Activated T-cell treated with anti-CD3 and anti-CD28 coated beads for 48 hours (primary cell): ENCODE measurements around the gene MELTF.

Source experiments
- DNase-seq: peaks from one replicate; pipeline ENCODE4 v3.0.0-alpha.2; 2020; ENCODE audit warnings: low read depth

The MELTF gene

DNA sequence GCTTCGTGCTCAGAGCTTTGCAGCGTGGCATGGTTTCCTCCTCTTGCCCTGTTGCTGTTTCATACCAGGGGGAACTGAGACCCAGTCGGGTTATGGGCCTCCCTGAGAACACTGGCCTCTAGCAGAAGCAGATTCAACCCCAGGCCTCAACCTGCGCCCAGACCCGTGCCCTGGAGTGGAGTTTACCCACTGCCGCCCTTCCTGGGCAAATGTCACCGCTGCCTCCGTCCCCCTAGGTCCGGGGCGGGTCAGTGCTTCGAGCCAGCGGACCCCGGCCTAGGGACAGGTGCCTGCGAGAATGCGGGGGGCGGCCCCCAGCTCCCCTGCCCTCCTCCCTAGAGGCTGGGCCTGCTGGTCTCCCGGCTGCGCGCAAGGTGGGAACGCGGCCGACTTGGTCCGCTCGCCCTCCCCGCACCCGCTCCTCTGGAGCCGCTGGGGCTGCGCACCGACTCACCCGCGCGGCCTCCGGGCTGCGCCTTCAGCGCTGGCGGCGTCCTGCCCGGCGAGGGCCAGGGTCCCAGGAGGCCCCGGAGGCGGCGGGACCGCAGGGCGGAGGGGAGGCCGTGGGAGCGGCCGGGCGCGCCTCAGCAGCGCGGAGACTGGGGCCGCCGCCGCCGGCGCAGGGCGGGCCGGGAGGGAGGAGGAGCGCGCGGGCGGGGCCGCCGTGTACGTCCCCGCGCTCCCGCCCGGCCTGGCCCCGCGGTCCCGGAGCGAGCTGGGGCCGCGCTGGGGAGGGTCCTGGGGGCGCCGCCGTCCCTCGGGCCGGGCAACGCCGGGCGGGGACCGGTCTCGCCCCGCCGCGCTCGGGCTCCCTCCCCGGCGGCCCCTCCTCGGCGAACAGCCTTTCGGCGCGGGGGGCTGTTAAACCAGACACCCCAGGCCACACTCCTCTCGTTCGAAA, 61.1 kb downstream of the MELTF start, which contains the start of gene PIGZ:
TSS of gene PIGZ (minus strand) at position 601 of the 901 bp plus-strand sequence. CDS start 16,802 bp downstream, outside the sequence.
- peak; percentile 50 for DNase-seq

DNA sequence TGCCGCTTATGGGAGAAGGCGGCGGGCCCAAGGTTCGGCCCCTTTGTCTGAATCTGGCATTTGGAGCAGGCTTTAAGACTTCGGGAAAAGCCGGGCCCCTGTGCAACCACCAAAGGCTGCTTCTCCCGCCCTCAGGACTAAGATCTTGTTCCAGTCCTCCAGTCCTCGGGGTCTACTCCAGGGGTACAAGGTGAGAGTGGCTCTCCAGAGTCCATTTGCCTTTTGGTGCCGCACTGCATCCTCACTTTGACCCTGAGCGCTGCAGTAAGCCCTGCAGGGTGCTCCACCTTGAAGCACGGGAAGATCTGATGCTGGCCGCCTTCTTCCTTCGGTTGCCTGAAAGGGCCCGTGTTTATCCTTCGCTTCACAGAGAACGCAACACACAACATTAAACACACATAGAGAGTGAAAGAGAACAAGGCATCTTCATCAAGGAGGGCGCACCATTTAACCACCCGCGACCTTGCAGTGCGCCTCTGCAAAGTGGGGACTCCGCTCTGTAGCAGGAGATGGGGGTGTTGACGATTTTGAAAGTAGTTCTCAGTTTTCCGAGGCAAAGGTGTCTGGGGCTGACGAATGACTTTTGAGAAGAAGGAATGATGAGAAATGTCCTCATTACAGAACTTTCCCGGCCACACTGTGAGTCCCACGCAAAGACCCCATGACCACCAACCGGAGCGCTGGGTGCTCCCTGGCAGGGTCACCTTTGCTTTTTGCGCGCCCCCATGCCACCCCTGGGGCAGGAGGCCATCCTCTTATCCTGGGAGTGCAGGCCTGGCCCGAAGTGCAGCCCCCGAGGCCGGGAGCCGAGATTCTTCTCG, 62.0 kb downstream of the MELTF start:
- DNase-seq = no peak

DNA sequence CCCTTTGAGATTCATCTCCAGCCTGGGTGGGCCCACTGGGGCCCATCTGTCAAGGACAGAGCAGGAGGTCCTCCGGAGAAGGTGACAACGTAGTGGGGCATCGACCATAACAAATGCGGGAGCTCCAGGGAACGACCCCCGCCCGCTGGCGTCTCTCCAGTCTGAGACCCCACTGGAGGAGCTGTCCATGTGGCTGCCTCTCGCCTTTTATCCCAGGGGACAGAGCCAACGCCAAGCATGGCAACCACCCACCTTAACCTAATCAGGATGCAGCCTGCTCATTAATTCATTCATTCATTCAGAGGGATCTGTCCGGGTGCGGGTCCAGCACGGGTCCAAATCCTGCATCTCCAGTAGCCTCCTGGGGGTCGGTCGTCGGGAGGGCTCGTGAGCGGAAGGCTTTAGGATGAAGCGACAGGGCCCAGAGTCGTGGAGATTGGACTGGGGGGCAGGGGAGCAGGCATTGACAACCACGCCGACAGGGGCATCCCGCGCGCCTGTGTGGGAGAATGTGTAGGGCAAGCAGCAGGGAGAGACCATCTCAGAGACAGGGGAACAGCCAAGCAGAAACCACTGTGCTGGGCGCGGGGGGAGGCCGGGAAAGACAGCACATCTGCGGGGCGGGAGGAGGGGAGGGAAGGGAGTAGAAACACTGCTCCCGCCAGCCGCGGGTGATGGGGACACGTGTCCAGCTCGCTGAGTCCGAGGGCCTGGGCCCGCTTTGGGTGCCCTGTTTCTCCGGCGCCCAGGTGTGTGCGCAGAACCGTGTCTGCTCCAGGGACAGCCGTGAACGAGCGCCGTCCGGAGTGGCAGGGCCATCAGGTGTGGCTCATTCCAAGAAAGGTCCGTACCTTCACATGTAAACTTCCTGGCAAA, 62.9 kb downstream of the MELTF start:
- DNase-seq = no peak

DNA sequence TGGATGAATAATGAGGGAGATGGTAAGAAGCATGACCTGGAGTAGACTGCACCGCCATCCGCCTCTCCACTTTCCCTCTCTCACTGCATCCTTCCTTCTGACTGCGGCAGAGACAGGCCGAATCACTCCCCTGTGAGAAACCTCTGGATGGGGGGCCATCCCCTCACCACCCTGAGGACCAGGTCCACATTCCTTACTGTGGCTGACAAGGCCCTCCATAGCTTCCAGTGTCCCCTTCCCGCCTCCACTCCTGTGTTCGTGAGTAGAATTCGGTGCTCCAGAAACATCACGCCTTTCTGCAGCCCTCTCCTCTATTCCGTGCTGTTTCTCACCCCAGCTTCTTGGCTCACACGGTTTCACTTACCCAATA, 63.8 kb downstream of the MELTF start:
- DNase-seq = no peak

DNA sequence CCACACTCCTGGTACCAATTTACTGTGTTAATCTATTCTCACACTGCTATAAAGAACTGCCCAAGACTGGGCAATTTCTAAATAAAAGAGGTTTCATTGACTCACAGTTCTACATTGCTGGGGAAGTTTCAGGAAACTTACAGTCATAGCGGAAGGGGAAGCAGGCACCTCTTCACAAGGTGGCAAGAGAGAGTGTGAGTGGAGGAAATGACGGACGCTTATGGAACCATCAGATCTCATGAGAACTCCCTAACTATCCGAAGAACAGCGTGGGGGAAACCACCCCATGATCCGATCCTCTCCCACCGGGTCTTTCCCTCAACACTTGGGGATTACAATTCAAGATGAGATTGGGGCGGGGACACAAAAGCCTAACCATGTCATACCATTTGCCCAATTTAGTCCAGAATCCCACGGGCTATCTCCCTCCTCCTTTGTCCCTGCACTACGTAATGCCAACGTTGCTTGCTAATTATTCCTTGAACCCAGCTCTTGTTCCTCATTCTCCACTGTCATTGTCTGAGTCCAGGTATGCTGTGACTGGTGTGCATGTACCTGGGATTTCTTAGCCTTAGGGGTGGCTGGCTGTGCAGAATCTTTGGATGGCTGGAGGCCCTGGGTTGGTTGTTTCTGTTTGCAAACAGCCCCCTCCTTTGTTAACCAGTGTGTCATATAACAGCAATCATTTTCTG, 64.4 kb downstream of the MELTF start:
- no peak for DNase-seq

DNA sequence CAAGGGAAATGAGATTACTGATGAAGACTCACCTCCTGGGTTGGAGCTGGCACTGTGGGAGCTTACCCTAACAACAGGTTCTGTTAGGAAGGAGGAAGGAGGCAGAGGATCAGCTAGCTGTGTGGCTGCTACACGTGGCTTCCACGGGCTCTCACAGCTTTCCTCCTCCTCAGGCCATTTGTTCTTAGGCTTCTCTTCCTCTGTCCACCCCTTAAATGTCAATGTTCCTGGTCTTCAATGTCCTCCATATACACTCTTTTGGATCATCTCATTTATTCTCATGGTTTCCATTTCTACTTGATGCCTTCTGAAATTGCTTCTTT, 66.0 kb downstream of the MELTF start:
- no peak for DNase-seq

DNA sequence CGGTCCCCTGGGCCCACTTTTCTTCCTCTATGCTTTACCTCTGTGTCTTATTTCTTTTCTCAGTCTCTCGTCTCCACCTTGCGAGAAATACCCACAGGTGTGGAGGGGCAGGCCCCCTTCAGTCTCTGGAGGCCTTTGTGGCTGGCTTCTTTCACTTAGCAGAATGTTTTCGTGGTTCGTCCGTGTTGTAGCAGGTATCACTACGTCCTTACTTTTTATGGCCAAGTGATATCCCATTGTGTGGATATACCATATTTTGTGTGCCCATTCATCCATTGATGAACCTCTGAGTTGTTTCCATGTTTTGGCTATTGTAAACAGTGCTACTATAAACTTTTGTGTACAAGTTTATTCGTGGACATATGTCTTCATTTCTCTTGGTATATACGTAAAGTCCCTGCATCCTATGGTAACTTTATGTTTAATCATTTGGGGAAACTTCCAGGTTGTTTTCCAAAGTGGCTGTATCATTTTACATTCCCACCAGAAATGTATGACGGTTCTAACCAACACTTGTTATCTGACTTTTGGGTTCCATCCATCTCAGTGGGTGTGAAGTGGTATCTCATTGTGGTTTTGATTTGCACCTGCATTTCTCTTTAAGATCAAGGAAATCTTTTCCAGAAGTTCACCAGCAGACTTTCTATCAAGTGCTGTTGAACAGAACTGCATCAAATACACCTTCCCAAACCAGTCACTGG, 66.5 kb downstream of the MELTF start:
- DNase-seq = no peak

DNA sequence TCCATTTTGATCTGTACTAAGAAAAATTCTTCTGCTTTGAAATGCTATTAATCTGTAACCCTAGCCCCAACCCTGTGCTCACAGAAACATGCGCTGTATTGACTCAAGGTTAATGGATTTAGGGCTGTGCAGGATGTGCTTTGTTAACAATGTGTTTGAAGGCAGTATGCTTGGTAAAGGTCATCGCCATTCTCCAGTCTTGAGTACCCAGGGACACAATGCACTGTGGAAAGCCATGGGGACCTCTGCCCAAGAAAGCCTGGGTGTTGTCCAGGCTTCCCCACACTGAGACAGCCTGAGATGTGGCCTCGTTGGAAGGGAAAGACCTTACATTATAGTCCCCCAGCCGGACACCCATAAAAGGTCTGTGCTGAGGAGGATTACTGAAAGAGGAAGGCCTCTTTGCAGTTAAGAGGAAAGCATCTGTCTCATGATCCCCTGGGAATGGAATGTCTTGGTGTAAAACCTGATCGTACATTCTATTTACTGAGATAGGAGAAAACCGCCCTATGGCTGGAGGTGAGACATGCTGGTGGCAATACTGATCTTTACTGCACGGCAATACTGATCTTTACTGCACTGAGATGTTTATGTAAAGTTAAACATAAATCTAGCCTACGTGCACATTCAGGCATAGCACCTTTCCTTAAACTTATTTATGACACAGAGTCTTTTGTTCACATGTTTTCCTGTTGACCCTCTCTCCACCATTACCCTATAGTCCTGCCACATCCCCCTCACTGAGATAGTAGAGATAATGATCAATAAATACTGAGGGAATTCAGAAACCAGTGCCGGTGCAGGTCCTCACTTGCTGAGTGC, 67.3 kb downstream of the MELTF start:
- DNase-seq = no peak

DNA sequence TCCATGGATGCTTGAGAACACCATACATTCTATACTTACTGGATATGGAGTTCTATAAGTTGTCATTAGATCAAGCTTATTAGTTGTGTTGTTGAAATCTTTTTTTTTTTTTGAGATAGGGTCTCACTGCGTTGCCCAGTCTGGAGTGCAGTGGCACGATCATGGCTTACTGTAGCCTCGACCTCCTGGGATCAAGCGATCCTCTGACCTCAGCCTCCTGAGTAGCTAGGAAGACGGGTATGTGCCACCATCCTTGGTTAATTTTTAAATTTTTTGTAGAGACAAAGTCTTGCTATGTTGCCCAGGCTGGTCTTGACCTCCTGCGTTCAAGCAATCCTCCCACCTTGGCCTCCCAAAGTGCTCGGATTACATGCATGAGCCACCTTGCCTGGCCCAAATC, 74.8 kb downstream of the MELTF start:
- no peak for DNase-seq
